ENCODE results near the gene RRP12.
A peak's percentile ranks its signal among the peaks of the same experiment; 100 is the strongest.
"Not testable (repeated sequence)": the region's sequence is repeated elsewhere in the genome, so short reads cannot be mapped to it uniquely, and the experiment has no call there.

RRP12 gene

GRCh38 chr10:97400665-97401454 is at the start of gene RRP12:
TSS of gene RRP12 (minus strand) at chr10:97401340. CDS start at chr10:97401231, 109 bp downstream.
- peak; percentile 99 for DNase-seq

- DNase-seq = no peak
These were observed 49.7 kb upstream of the RRP12 start for GRCh38 chr10:97450828-97451227.

- peak; percentile 96 for DNase-seq
These were observed 44.8 kb upstream of the RRP12 start, which contains the start of the genes EXOSC1 and ZDHHC16 for GRCh38 chr10:97445722-97446639. TSS of gene EXOSC1 (minus strand) at chr10:97446006. CDS start at chr10:97445985, 21 bp downstream. TSS of gene ZDHHC16 (plus strand) at chr10:97446175. CDS start at chr10:97451676, 5,501 bp downstream.

GRCh38 chr10:97445357-97445721 is 44.2 kb upstream of the RRP12 start:
- DNase-seq = no peak

GRCh38 chr10:97444212-97444611 is 43.1 kb upstream of the RRP12 start:
- DNase-seq = no peak

GRCh38 chr10:97442277-97442676 is 41.1 kb upstream of the RRP12 start:
- DNase-seq = no peak

- DNase-seq = no peak
These were observed 34.1 kb upstream of the RRP12 start for GRCh38 chr10:97435211-97435610.

- no peak for DNase-seq
These were observed 33.4 kb upstream of the RRP12 start for GRCh38 chr10:97434557-97434956.

- no peak for DNase-seq
These were observed 32.9 kb upstream of the RRP12 start for GRCh38 chr10:97434055-97434454.

GRCh38 chr10:97428572-97428981 is 27.4 kb upstream of the RRP12 start:
- peak; percentile 38 for DNase-seq

- peak; percentile 33 for DNase-seq
These were observed 26.5 kb upstream of the RRP12 start for GRCh38 chr10:97427571-97428179.

GRCh38 chr10:97426776-97427570 is 25.8 kb upstream of the RRP12 start:
- DNase-seq = no peak

- peak; percentile 96 for DNase-seq
These were observed 25.0 kb upstream of the RRP12 start, which contains the start of gene PGAM1 for GRCh38 chr10:97425964-97426775. TSS of gene PGAM1 (plus strand) at chr10:97426191. CDS start at chr10:97426308, 117 bp downstream.

- DNase-seq = not testable (repeated sequence)
These were observed 22.6 kb upstream of the RRP12 start for GRCh38 chr10:97423757-97424098.

GRCh38 chr10:97416565-97416964 is 15.4 kb upstream of the RRP12 start:
- no peak for DNase-seq

- DNase-seq = no peak
These were observed 11.8 kb upstream of the RRP12 start for GRCh38 chr10:97412891-97413304.

- peak; percentile 43 for DNase-seq
These were observed 10.3 kb upstream of the RRP12 start for GRCh38 chr10:97411406-97411805.

- no peak for DNase-seq
These were observed 7.4 kb upstream of the RRP12 start for GRCh38 chr10:97408496-97408992.

GRCh38 chr10:97407952-97408248 is 6.8 kb upstream of the RRP12 start:
- no peak for DNase-seq

- DNase-seq = peak; percentile 73
These were observed 6.2 kb upstream of the RRP12 start for GRCh38 chr10:97407211-97407951.

GRCh38 chr10:97406483-97406882 is 5.3 kb upstream of the RRP12 start:
- DNase-seq = not testable (repeated sequence)
